ENCODE measurements around the gene FNBP1.

Gene FNBP1

GRCh38 chr9:129871046-129871445, 171.9 kb downstream of the FNBP1 start:
- H3K4me1 ChIP-seq (ENCODE audit: low read length) = no peaks in the 10 kb centered on the region
- no peaks in the 10 kb centered on the region for H3K36me3 ChIP-seq (replicated peaks; ENCODE audit: insufficient read depth, low read length)
- no peaks in the 10 kb centered on the region for H3K9me2 ChIP-seq (replicated peaks; ENCODE audit: insufficient read depth, low read length)
- no peaks in the 10 kb centered on the region for H3F3A ChIP-seq (ENCODE audit: insufficient read depth, low read length)
- no peaks in the 10 kb centered on the region for H3K27me3 ChIP-seq (replicated peaks; ENCODE audit: insufficient read depth, low read length)
- H2AFZ ChIP-seq (ENCODE audit: low read length) = no peak overlapping the region
- no peaks in the 10 kb centered on the region for H3K9me3 ChIP-seq (replicated peaks; ENCODE audit: insufficient read depth, low read length)
- TF ChIP-seq EZH2phosphoT487 (IDR thresholded peaks at IDR 0.05; ENCODE audit: low read length) (no peak), CTCF (IDR thresholded peaks at IDR 0.05; ENCODE audit: low read length) (no peak), EZH2 (optimal IDR thresholded peaks at IDR 0.05; ENCODE audit: low read depth, low read length) (no peak)
- no peak overlapping the region for H3K4me3 ChIP-seq (ENCODE audit: low read length)
- H3K9ac ChIP-seq (ENCODE audit: low read length) = no peak overlapping the region
- no peaks in the 10 kb centered on the region for H3K79me2 ChIP-seq (ENCODE audit: low read length)
- H4K20me1 ChIP-seq (ENCODE audit: insufficient read depth, low read length) = no peaks in the 10 kb centered on the region
- no peak overlapping the region for H3K4me2 ChIP-seq (ENCODE audit: low read depth, low read length)
- H3K27ac ChIP-seq (ENCODE audit: low read length) = no peak overlapping the region
- DNase-seq = no peak

GRCh38 chr9:129869585-129870501, 173.1 kb downstream of the FNBP1 start:
- Histone ChIP-seq H3K36me3 (replicated peaks; ENCODE audit: insufficient read depth, low read length) (no peaks in the 10 kb centered on the region), H3K9me2 (replicated peaks; ENCODE audit: insufficient read depth, low read length) (no peaks in the 10 kb centered on the region), H3K9ac (ENCODE audit: low read length) (no peak overlapping the region), H3K9me3 (replicated peaks; ENCODE audit: insufficient read depth, low read length) (no peaks in the 10 kb centered on the region), H3F3A (ENCODE audit: insufficient read depth, low read length) (no peaks in the 10 kb centered on the region), H4K20me1 (ENCODE audit: insufficient read depth, low read length) (no peaks in the 10 kb centered on the region), H3K4me1 (ENCODE audit: low read length) (no peaks in the 10 kb centered on the region), H2AFZ (ENCODE audit: low read length) (no peak overlapping the region), H3K79me2 (ENCODE audit: low read length) (no peaks in the 10 kb centered on the region), H3K27me3 (replicated peaks; ENCODE audit: insufficient read depth, low read length) (no peaks in the 10 kb centered on the region), H3K4me2 (ENCODE audit: low read depth, low read length) (peak overlapping the region; percentile 9; the same call in 1 of the 2 replicates), H3K4me3 (ENCODE audit: low read length) (no peak overlapping the region), H3K27ac (ENCODE audit: low read length) (no peak overlapping the region)
- no peak for DNase-seq
- TF ChIP-seq EZH2phosphoT487 (IDR thresholded peaks at IDR 0.05; ENCODE audit: low read length) = no peak
- TF ChIP-seq EZH2 (optimal IDR thresholded peaks at IDR 0.05; ENCODE audit: low read depth, low read length) = no peak
- no peak for TF ChIP-seq CTCF (IDR thresholded peaks at IDR 0.05; ENCODE audit: low read length)

GRCh38 chr9:129868872-129869486, 174.0 kb downstream of the FNBP1 start:
- DNase-seq = peak; percentile 26
- Histone ChIP-seq H2AFZ (ENCODE audit: low read length) (no peak overlapping the region), H3K36me3 (replicated peaks; ENCODE audit: insufficient read depth, low read length) (no peaks in the 10 kb centered on the region), H3K79me2 (ENCODE audit: low read length) (no peaks in the 10 kb centered on the region), H3K4me1 (ENCODE audit: low read length) (no peaks in the 10 kb centered on the region), H3F3A (ENCODE audit: insufficient read depth, low read length) (no peaks in the 10 kb centered on the region), H3K27ac (ENCODE audit: low read length) (no peak overlapping the region), H3K4me3 (ENCODE audit: low read length) (no peak overlapping the region), H3K9me2 (replicated peaks; ENCODE audit: insufficient read depth, low read length) (no peaks in the 10 kb centered on the region), H3K27me3 (replicated peaks; ENCODE audit: insufficient read depth, low read length) (no peaks in the 10 kb centered on the region), H4K20me1 (ENCODE audit: insufficient read depth, low read length) (no peaks in the 10 kb centered on the region), H3K4me2 (ENCODE audit: low read depth, low read length) (peak overlapping the region; percentile 9; the same call in 1 of the 2 replicates), H3K9me3 (replicated peaks; ENCODE audit: insufficient read depth, low read length) (no peaks in the 10 kb centered on the region), H3K9ac (ENCODE audit: low read length) (no peak overlapping the region)
- TF ChIP-seq EZH2 (optimal IDR thresholded peaks at IDR 0.05; ENCODE audit: low read depth, low read length) (no peak), CTCF (IDR thresholded peaks at IDR 0.05; ENCODE audit: low read length) (no peak), EZH2phosphoT487 (IDR thresholded peaks at IDR 0.05; ENCODE audit: low read length) (no peak)
